ENCODE results near the gene SLC11A2. TPM values are rescaled to one million over a fixed set of nuclear protein-coding genes. Genes with fewer than 3 reads are reported as not detected.

Gene SLC11A2
- total RNA-seq, 1 experiment from 2014 or later, result 38.7 TPM

DNA sequence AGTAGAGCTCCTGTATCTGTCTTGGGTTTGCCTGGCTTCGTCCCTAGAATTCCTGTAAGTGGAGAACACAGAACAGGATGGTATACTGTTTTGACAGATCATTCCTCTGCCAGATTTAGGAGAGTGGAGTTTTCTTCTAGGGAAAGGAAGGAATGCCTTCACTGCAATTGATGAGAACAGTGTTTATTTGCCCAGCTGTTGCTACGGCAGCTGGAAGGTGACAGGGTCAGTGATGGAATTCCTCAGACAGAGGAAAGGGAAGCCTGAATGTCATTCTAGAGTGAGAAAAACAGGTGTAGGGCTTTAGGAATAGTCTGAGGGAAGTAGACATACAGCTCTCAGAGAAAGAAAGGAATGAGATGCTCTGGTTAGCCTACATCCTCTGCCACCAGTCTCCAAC lies 45.5 kb upstream of the SLC11A2 start:
- Histone ChIP-seq H3K9me2 (ENCODE audit: insufficient read depth) (no peaks in the 10 kb centered on the region), H3K4me3 (replicated peaks in 1 of 2; ENCODE audit: low read depth in 1 of 2, low read length in 2 of 2) (no peak overlapping the region), H3K27ac (ENCODE audit: low read depth, low read length) (no peak overlapping the region), H3K27me3 (ENCODE audit: insufficient read depth, low read length) (no peaks in the 10 kb centered on the region), H2AFZ (ENCODE audit: low read depth, low read length, poor library complexity, severe bottlenecking) (no peak overlapping the region), H3K9ac (ENCODE audit: low read length) (no peak overlapping the region), H3K4me2 (ENCODE audit: low read length) (no peak overlapping the region), H3K9me3 (ENCODE audit: control insufficient read depth in 1 of 2, insufficient read depth in 1 of 2, low read depth in 1 of 2, low read length in 2 of 2) (no peaks in the 10 kb centered on the region), H3K36me3 (ENCODE audit: control insufficient read depth in 1 of 2, insufficient read depth in 2 of 2, low read length in 2 of 2) (peaks cover 4 to 17% of the 10 kb centered on the region in 2 experiments; a peak in 3 of 4 replicates), H3K4me1 (ENCODE audit: control insufficient read depth in 1 of 2, insufficient read depth in 2 of 2, low read length in 2 of 2) (no peaks in the 10 kb centered on the region), H3K79me2 (ENCODE audit: insufficient read depth, low read length) (no peaks in the 10 kb centered on the region), H4K20me1 (ENCODE audit: insufficient read depth) (no peaks in the 10 kb centered on the region)
- DNase-seq (ENCODE audit: low read depth, low spot score) (no peak), ATAC-seq (no peak)
- intact Hi-C loops (cut with micrococcal nuclease), result no loop called here
- TF ChIP-seq MAX (IDR thresholded peaks at IDR 0.05) (no peak), JUND (IDR thresholded peaks at IDR 0.05) (no peak), EZH2 (IDR thresholded peaks at IDR 0.05) (no peak), ZNF274 (IDR thresholded peaks at IDR 0.05; ENCODE audit: low read depth, low read length) (no peak), ELF1 (IDR thresholded peaks at IDR 0.05; ENCODE audit: borderline replicate concordance, low read depth) (no peak), EZH2phosphoT487 (IDR thresholded peaks at IDR 0.05; ENCODE audit: borderline replicate concordance) (no peak), POLR2A (IDR thresholded peaks at IDR 0.05; ENCODE audit: borderline replicate concordance, extremely low read depth, insufficient read depth, insufficient read length) (no peak), SP1 (IDR thresholded peaks at IDR 0.05; ENCODE audit: low read depth) (no peak), YY1 (IDR thresholded peaks at IDR 0.05; ENCODE audit: extremely low read depth, insufficient replicate concordance, low read depth, low read length) (no peak), FOSL1 (IDR thresholded peaks at IDR 0.05; ENCODE audit: low read depth) (no peak), REST (IDR thresholded peaks at IDR 0.05; ENCODE audit: low read depth) (no peak), TCF7L2 (IDR thresholded peaks at IDR 0.05; ENCODE audit: borderline replicate concordance, extremely low read depth, insufficient read depth, insufficient read length) (no peak), RAD21 (IDR thresholded peaks at IDR 0.05; ENCODE audit: low read depth) (no peak), EGR1 (IDR thresholded peaks at IDR 0.05; ENCODE audit: low read depth) (no peak), POLR2AphosphoS5 (IDR thresholded peaks at IDR 0.05; ENCODE audit: low read depth, low read length) (no peak)
- TF ChIP-seq, protein P1, sequence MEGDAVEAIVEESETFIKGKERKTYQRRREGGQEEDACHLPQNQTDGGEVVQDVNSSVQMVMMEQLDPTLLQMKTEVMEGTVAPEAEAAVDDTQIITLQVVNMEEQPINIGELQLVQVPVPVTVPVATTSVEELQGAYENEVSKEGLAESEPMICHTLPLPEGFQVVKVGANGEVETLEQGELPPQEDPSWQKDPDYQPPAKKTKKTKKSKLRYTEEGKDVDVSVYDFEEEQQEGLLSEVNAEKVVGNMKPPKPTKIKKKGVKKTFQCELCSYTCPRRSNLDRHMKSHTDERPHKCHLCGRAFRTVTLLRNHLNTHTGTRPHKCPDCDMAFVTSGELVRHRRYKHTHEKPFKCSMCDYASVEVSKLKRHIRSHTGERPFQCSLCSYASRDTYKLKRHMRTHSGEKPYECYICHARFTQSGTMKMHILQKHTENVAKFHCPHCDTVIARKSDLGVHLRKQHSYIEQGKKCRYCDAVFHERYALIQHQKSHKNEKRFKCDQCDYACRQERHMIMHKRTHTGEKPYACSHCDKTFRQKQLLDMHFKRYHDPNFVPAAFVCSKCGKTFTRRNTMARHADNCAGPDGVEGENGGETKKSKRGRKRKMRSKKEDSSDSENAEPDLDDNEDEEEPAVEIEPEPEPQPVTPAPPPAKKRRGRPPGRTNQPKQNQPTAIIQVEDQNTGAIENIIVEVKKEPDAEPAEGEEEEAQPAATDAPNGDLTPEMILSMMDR (IDR thresholded peaks at IDR 0.05 in 2 of 3, conservative IDR thresholded peaks at IDR 0.05 in 1 of 3; ENCODE audit: borderline replicate concordance in 1 of 3, insufficient read depth in 1 of 3, low read depth in 2 of 3, low read length in 2 of 3), result no peak
- TF ChIP-seq, protein P2, sequence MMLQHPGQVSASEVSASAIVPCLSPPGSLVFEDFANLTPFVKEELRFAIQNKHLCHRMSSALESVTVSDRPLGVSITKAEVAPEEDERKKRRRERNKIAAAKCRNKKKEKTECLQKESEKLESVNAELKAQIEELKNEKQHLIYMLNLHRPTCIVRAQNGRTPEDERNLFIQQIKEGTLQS (IDR thresholded peaks at IDR 0.05), result no peak
- CTCF ChIA-PET, result no interaction called here
- POLR2A ChIA-PET, result no interaction called here
- RAD21 ChIA-PET (ENCODE audit: low non-redundant PET in 1 of 2, low total read pairs in 2 of 2, uncharacterized antibody in 2 of 2, unreplicated experiment in 2 of 2), result no interaction called here
- BruUV-seq (replicated peaks), result no TSS peak
